Tongue (tissue), 2 donors: ENCODE measurements around the gene GPR150. TPM values are rescaled to one million over a fixed set of nuclear protein-coding genes. Genes with fewer than 3 reads are reported as not detected.

ENCODE experiments used
- DNase-seq: peaks from one replicate; pipeline ENCODE4 v3.0.0-alpha.2; 2015
- total RNA-seq: library from RNA; depleted of rRNA; stranded (reverse); fragments of >200 nt; gene quantifications from one replicate; pipeline ENCODE4 v1.2.3, GENCODE V29; 2014

The GPR150 gene
- total RNA-seq, 1 donor from 2014 or later = not detected

- DNase-seq = no peak
Observed at GRCh38 chr5:95652849-95653248, 33.0 kb downstream of the GPR150 start.

GRCh38 chr5:95654196-95654595 is 34.3 kb downstream of the GPR150 start:
- DNase-seq = no peak

GRCh38 chr5:95655575-95655974 is 35.7 kb downstream of the GPR150 start:
- DNase-seq = no peak

GRCh38 chr5:95660060-95660459 is 40.2 kb downstream of the GPR150 start:
- DNase-seq = no peak

- DNase-seq = no peak
Observed at GRCh38 chr5:95662946-95663345, 43.1 kb downstream of the GPR150 start.

GRCh38 chr5:95664204-95664786 is 44.4 kb downstream of the GPR150 start:
- peak; percentile 69 for DNase-seq

GRCh38 chr5:95667061-95667618 is 47.3 kb downstream of the GPR150 start:
- no peak for DNase-seq

- no peak for DNase-seq
Observed at GRCh38 chr5:95667678-95668077, 47.8 kb downstream of the GPR150 start.

- no peak for DNase-seq
Observed at GRCh38 chr5:95668216-95668615, 48.3 kb downstream of the GPR150 start.

GRCh38 chr5:95668728-95669127 is 48.8 kb downstream of the GPR150 start:
- no peak for DNase-seq

GRCh38 chr5:95669540-95669939 is 49.7 kb downstream of the GPR150 start:
- DNase-seq = peak; percentile 69

- no peak for DNase-seq
Observed at GRCh38 chr5:95669985-95670384, 50.1 kb downstream of the GPR150 start.

- no peak for DNase-seq
Observed at GRCh38 chr5:95670568-95670967, 50.7 kb downstream of the GPR150 start.

Other genes with a start within 250 kb of the GPR150 start
- not detected for gene FAM81B, start 228.7 kb upstream of the GPR150 start, total RNA-seq
- gene SKIC3, start 65.1 kb upstream of the GPR150 start, total RNA-seq = 153 TPM
- gene ARSK, start 65.0 kb upstream of the GPR150 start, total RNA-seq = 11.0 TPM
- gene RFESD, start 26.7 kb downstream of the GPR150 start, total RNA-seq = 0.62 TPM
- not detected for gene SPATA9, start 62.9 kb downstream of the GPR150 start, total RNA-seq
- gene RHOBTB3, start 111.2 kb downstream of the GPR150 start, total RNA-seq = 188 TPM
- 4.2 TPM for gene GLRX, start 202.6 kb downstream of the GPR150 start, total RNA-seq